GM18951 (cell line): ENCODE data around the gene ARL6IP1.
"Not testable (repeated sequence)": the region's sequence is repeated elsewhere in the genome, so short reads cannot be mapped to it uniquely, and the experiment has no call there.

Experiments
- in situ Hi-C: fragments of 300-500 bp; cut with MboI; formaldehyde crosslinking; loops from one replicate; pipeline ENCODE4 v1.12.0; 2022; ENCODE audit warnings: low sequenced_read_pairs, mixed read lengths, inconsistent platforms; ENCODE audit not compliant: unreplicated experiment

Gene ARL6IP1

GRCh38 chr16:18742870-18743269 is 58.5 kb downstream of the ARL6IP1 start:
- in situ Hi-C loops = not testable (repeated sequence)
